ENCODE data around the gene TPK1.

GRCh38 chr7:144728551-144728950 is 107.3 kb downstream of the TPK1 start:
- TF ChIP-seq CTCF (IDR thresholded peaks at IDR 0.05; ENCODE audit: low read depth, low read length, poor library complexity, severe bottlenecking) (no peak), EZH2phosphoT487 (IDR thresholded peaks at IDR 0.05; ENCODE audit: borderline replicate concordance, low read length) (no peak)

Data from DOHH2 (cell line).